Colonic mucosa (tissue), 4 donors: ENCODE data around the gene ZBP1. TPM values are rescaled to one million over a fixed set of nuclear protein-coding genes. Genes with fewer than 3 reads are reported as not detected.

Experiments used
- DNase-seq: peaks from one replicate; pipeline ENCODE4 v3.0.0-alpha.2; 2020
- H3K27ac ChIP-seq: fragments of 200-600 bp; one replicate; pipeline ENCODE4 v1.8.0; 2021
- H3K27me3 ChIP-seq: fragments of 200-600 bp; one replicate; pipeline ENCODE4 v1.8.0; 2021
- H3K36me3 ChIP-seq: fragments of 200-600 bp; one replicate; pipeline ENCODE4 v1.8.0; 2021
- H3K4me1 ChIP-seq: fragments of 200-600 bp; one replicate; pipeline ENCODE4 v1.8.0; 2021; ENCODE audit warnings: mild to moderate bottlenecking
- H3K4me3 ChIP-seq: fragments of 200-600 bp; one replicate; pipeline ENCODE4 v1.8.0; 2021
- H3K9ac ChIP-seq, 2 donors: one replicate each; pipeline ENCODE4 v1.7.0; 2013; ENCODE audit warnings: control low read depth in 2 of 2, low read depth in 2 of 2, low read length in 2 of 2
- H3K9me3 ChIP-seq: fragments of 200-600 bp; one replicate; pipeline ENCODE4 v1.8.0; 2021
- intact Hi-C: fragments of 100-400 bp; cut with DNase I; formaldehyde crosslinking; loops from one replicate; pipeline ENCODE4 v1.14.1; 2022
- total RNA-seq, 2 donors: library from RNA; stranded (reverse); fragmentation: NEBNext Ultra II Directional in 1 of 2; extraction: Animal tissue kit (Norgen Biotek cat#: 25700) in 1 of 2; gene quantifications; one replicate each; pipeline ENCODE4 v1.2.1, GENCODE V29; 2021
- TF ChIP-seq, protein P1 (sequence below): fragments of 200-600 bp; IDR thresholded peaks from one replicate; pipeline ENCODE4 v1.8.0; 2022; ENCODE audit warnings: antibody characterized with exemption, mild to moderate bottlenecking
- donor health status: healthy.
- donor health status: DM: no; HTN: no; CAD: no.
- donor health status: DM: no; HTN: no; CAD: no.

The ZBP1 gene
- total RNA-seq, 2 donors from 2014 or later = 2.7 to 3.4 TPM

DNA sequence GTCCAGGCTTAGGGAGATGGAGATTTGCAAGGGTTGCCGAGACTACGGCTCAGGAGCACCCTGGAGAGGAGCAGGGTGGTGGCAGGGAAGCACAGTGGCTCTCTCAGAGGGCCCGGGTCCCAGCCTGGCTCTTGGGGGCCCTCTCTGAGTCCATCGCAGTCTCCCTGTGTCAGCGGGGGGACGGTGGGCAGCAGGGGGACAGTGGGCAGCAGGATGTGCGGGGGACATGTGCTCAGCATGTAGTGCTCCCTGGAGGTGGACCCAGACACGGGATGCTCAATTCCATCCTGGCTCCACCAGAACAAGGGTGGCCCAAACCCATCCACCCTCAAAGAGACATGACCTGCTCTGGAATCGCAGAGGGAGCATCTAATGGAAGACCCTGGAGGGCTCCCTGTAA, 43.0 kb upstream of the ZBP1 start:
- TF ChIP-seq, protein P1, sequence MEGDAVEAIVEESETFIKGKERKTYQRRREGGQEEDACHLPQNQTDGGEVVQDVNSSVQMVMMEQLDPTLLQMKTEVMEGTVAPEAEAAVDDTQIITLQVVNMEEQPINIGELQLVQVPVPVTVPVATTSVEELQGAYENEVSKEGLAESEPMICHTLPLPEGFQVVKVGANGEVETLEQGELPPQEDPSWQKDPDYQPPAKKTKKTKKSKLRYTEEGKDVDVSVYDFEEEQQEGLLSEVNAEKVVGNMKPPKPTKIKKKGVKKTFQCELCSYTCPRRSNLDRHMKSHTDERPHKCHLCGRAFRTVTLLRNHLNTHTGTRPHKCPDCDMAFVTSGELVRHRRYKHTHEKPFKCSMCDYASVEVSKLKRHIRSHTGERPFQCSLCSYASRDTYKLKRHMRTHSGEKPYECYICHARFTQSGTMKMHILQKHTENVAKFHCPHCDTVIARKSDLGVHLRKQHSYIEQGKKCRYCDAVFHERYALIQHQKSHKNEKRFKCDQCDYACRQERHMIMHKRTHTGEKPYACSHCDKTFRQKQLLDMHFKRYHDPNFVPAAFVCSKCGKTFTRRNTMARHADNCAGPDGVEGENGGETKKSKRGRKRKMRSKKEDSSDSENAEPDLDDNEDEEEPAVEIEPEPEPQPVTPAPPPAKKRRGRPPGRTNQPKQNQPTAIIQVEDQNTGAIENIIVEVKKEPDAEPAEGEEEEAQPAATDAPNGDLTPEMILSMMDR = no peak
- no peaks in the 10 kb centered on the region for H3K9me3 ChIP-seq
- no peak overlapping the region for H3K27ac ChIP-seq
- H3K4me3 ChIP-seq = no peak overlapping the region
- intact Hi-C loops = no loop called here
- H3K4me1 ChIP-seq = no peaks in the 10 kb centered on the region
- DNase-seq = no peak
- H3K9ac ChIP-seq = no peak overlapping the region
- no peaks in the 10 kb centered on the region for H3K36me3 ChIP-seq
- no peaks in the 10 kb centered on the region for H3K27me3 ChIP-seq

DNA sequence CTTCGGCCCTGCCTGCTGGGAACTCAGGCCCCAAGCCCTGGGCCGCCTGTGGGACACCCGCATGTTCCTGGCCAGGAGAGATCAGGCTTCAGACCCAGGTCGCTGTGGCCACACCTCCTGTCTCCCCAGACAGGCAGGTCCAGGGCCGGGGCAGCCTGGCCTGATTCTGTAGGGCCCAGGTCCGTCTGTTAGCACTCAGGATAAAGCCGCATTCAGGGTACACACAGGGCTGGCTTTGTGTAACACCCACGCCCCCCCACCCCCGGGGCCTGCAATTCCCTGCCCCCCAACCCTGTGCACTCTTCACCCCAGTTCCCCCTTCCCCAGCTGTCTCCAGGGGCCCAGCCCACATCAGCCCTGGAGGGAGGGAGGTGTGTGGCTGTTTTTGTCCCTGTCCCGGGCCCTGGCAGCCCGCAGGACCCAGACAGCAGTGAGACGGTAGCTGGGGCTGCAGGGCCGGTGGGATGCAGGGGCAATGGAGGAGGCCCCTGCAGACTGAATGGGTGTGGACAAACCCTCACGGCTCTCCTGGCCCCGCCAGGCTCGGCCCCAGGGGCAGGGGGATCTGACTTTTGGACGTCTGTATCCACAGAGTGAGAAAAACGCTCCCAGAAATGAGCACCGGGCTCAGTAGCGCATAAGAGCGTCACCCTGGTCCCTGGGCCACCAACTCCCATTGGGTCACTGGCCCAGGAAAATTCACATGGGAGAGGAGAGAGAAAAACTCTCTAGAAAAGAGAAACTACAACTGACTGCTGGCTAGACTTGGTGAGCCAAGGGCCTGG, 42.4 kb upstream of the ZBP1 start:
- H3K9ac ChIP-seq = no peak overlapping the region
- H3K27ac ChIP-seq = no peak overlapping the region
- intact Hi-C loops = no loop called here
- no peak overlapping the region for H3K4me3 ChIP-seq
- no peaks in the 10 kb centered on the region for H3K36me3 ChIP-seq
- DNase-seq = peak; percentile 12
- TF ChIP-seq, protein P1 = no peak
- no peaks in the 10 kb centered on the region for H3K27me3 ChIP-seq
- no peaks in the 10 kb centered on the region for H3K9me3 ChIP-seq
- H3K4me1 ChIP-seq = no peaks in the 10 kb centered on the region

GRCh38 chr20:57661746-57662455, 41.7 kb upstream of the ZBP1 start:
- no peak overlapping the region for H3K9ac ChIP-seq
- DNase-seq = peak; percentile 10

DNA sequence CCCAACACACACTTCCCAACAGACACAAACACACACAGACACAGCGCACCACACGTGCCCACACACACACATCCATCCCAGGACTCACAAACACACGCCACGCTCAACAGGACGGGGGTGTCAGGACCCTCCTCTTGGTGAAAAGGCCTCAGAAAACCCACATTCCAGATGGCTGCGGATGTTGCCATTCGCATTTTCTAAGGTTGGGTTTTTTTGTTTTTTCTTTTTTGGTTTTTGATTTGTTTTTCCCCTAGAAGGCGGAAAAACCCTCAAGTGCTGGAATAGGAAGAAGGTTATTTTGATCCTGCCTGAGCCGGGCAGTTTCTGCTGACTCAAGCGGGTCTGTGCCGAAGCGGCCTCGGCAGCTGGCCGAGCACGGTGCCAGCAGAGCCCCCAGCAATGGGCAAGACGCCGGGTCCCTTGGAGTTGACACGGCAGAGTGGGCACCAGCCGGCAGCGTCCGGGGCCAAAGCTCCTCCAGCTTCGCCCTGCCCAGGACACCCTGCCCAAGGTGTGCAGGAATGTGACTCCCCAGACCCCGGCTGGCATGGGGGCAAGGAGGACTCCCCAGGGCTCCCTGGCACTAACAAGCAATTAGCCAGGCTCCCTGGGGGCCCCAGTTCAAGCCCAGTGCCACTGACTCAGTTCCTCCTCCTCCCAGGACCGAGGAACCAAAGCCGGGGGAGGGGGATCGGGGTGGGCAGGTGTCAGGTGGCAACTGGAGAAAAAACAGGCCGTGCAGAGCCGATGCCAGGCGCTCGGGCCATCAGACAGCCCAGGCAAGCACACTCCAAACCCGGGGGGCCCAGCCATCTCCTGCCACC, 40.9 kb upstream of the ZBP1 start:
- no peaks in the 10 kb centered on the region for H3K4me1 ChIP-seq
- H3K4me3 ChIP-seq = no peak overlapping the region
- H3K9me3 ChIP-seq = no peaks in the 10 kb centered on the region
- TF ChIP-seq, protein P1 = no peak
- H3K27ac ChIP-seq = no peak overlapping the region
- no peaks in the 10 kb centered on the region for H3K36me3 ChIP-seq
- no peaks in the 10 kb centered on the region for H3K27me3 ChIP-seq
- DNase-seq = peak; percentile 15
- no peak overlapping the region for H3K9ac ChIP-seq
- intact Hi-C loops = no loop called here

More at GRCh38 chr20:57661746-57662455, 41.7 kb upstream of the ZBP1 start:
- no peaks in the 10 kb centered on the region for H3K27me3 ChIP-seq
- H3K4me1 ChIP-seq = no peaks in the 10 kb centered on the region
- H3K27ac ChIP-seq = no peak overlapping the region
- no peaks in the 10 kb centered on the region for H3K36me3 ChIP-seq
- TF ChIP-seq, protein P1 = no peak
- H3K4me3 ChIP-seq = no peak overlapping the region
- no peaks in the 10 kb centered on the region for H3K9me3 ChIP-seq
- intact Hi-C loops = no loop called here

- no peak overlapping the region for H3K4me3 ChIP-seq
- no peaks in the 10 kb centered on the region for H3K27me3 ChIP-seq
- TF ChIP-seq, protein P1 = no peak
- no peaks in the 10 kb centered on the region for H3K36me3 ChIP-seq
- H3K9ac ChIP-seq = no peak overlapping the region
- DNase-seq = no peak
- intact Hi-C loops = no loop called here
- no peaks in the 10 kb centered on the region for H3K4me1 ChIP-seq
- no peaks in the 10 kb centered on the region for H3K9me3 ChIP-seq
- H3K27ac ChIP-seq = no peak overlapping the region
Measured at GRCh38 chr20:57660181-57660921, 40.1 kb upstream of the ZBP1 start.
